ENCODE results near the gene MAGEB10. TPM values are rescaled to one million over a fixed set of nuclear protein-coding genes. Genes with fewer than 3 reads are reported as not detected.

Gene MAGEB10
- total RNA-seq, 1 donor from 2014 or later, result not detected

- no peaks in the 10 kb centered on the region for H3K9me3 ChIP-seq
- TF ChIP-seq POLR2A (IDR thresholded peaks at IDR 0.05), result no peak
- TF ChIP-seq CTCF (IDR thresholded peaks at IDR 0.05), result no peak
- TF ChIP-seq POLR2AphosphoS5 (IDR thresholded peaks at IDR 0.05; ENCODE audit: insufficient read depth in 1 of 2, low read depth in 1 of 2), result no peak
Measured at GRCh38 chrX:27838185-27838584, 30.4 kb downstream of the MAGEB10 start.

GRCh38 chrX:27840881-27841280, 33.1 kb downstream of the MAGEB10 start:
- Histone ChIP-seq H3K27me3 (no peaks in the 10 kb centered on the region), H3K4me3 (no peak overlapping the region), H3K36me3 (no peaks in the 10 kb centered on the region), H3K9me3 (no peaks in the 10 kb centered on the region), H3K27ac (no peak overlapping the region), H3K4me1 (no peaks in the 10 kb centered on the region)
- DNase-seq (ENCODE audit: extremely low spot score in 2 of 2), result no peak
- intact Hi-C loops (cut with DNase I), result no loop called here
- TF ChIP-seq CTCF (IDR thresholded peaks at IDR 0.05) (no peak), POLR2A (IDR thresholded peaks at IDR 0.05) (no peak), POLR2AphosphoS5 (IDR thresholded peaks at IDR 0.05; ENCODE audit: insufficient read depth in 1 of 2, low read depth in 1 of 2) (no peak)

More at GRCh38 chrX:27838185-27838584, 30.4 kb downstream of the MAGEB10 start:
- Histone ChIP-seq H3K4me1 (no peaks in the 10 kb centered on the region), H3K27me3 (no peaks in the 10 kb centered on the region), H3K27ac (no peak overlapping the region), H3K36me3 (no peaks in the 10 kb centered on the region), H3K4me3 (no peak overlapping the region)
- DNase-seq (ENCODE audit: extremely low spot score in 2 of 2), result no peak
- intact Hi-C loops (cut with DNase I), result no loop called here

GRCh38 chrX:27842859-27843258, 35.1 kb downstream of the MAGEB10 start:
- TF ChIP-seq POLR2AphosphoS5 (IDR thresholded peaks at IDR 0.05; ENCODE audit: insufficient read depth in 1 of 2, low read depth in 1 of 2), result no peak

GRCh38 chrX:27860337-27860736, 52.5 kb downstream of the MAGEB10 start:
- DNase-seq (ENCODE audit: extremely low spot score in 2 of 2), result no peak
- Histone ChIP-seq H3K4me3 (no peak overlapping the region), H3K36me3 (no peaks in the 10 kb centered on the region), H3K4me1 (no peaks in the 10 kb centered on the region), H3K27ac (no peak overlapping the region), H3K27me3 (no peaks in the 10 kb centered on the region), H3K9me3 (no peaks in the 10 kb centered on the region)
- intact Hi-C loops (cut with DNase I), result no loop called here
- TF ChIP-seq POLR2AphosphoS5 (IDR thresholded peaks at IDR 0.05; ENCODE audit: insufficient read depth in 1 of 2, low read depth in 1 of 2) (no peak), CTCF (IDR thresholded peaks at IDR 0.05) (no peak)

More at GRCh38 chrX:27842859-27843258, 35.1 kb downstream of the MAGEB10 start:
- Histone ChIP-seq H3K9me3 (no peaks in the 10 kb centered on the region), H3K4me1 (no peaks in the 10 kb centered on the region), H3K27me3 (no peaks in the 10 kb centered on the region), H3K4me3 (no peak overlapping the region), H3K27ac (no peak overlapping the region), H3K36me3 (no peaks in the 10 kb centered on the region)
- intact Hi-C loops (cut with DNase I), result no loop called here
- DNase-seq (ENCODE audit: extremely low spot score in 2 of 2), result no peak

- DNase-seq (ENCODE audit: extremely low spot score in 2 of 2), result no peak
- no peaks in the 10 kb centered on the region for H3K9me3 ChIP-seq
- no peaks in the 10 kb centered on the region for H3K36me3 ChIP-seq
- no peak overlapping the region for H3K4me3 ChIP-seq
- TF ChIP-seq POLR2A (IDR thresholded peaks at IDR 0.05), result no peak
- TF ChIP-seq POLR2AphosphoS5 (IDR thresholded peaks at IDR 0.05; ENCODE audit: insufficient read depth in 1 of 2, low read depth in 1 of 2), result no peak
- TF ChIP-seq CTCF (IDR thresholded peaks at IDR 0.05), result no peak
- no peak overlapping the region for H3K27ac ChIP-seq
- H3K4me1 ChIP-seq, result no peaks in the 10 kb centered on the region
- intact Hi-C loops (cut with DNase I), result no loop called here
- no peaks in the 10 kb centered on the region for H3K27me3 ChIP-seq
Measured at GRCh38 chrX:27863809-27864208, 56.0 kb downstream of the MAGEB10 start.

Other genes starting within 250 kb of the MAGEB10 start
- not detected for gene DCAF8L2, start 217.6 kb upstream of the MAGEB10 start, total RNA-seq
- gene DCAF8L1, start 173.5 kb downstream of the MAGEB10 start, total RNA-seq, result not detected